ENCODE measurements around the gene C5.
"Not testable (repeated sequence)": the region's sequence is repeated elsewhere in the genome, so short reads cannot be mapped to it uniquely, and the experiment has no call there.

GRCh38 chr9:120971471-120971870, 78.6 kb downstream of the C5 start:
- TF ChIP-seq, protein P1, sequence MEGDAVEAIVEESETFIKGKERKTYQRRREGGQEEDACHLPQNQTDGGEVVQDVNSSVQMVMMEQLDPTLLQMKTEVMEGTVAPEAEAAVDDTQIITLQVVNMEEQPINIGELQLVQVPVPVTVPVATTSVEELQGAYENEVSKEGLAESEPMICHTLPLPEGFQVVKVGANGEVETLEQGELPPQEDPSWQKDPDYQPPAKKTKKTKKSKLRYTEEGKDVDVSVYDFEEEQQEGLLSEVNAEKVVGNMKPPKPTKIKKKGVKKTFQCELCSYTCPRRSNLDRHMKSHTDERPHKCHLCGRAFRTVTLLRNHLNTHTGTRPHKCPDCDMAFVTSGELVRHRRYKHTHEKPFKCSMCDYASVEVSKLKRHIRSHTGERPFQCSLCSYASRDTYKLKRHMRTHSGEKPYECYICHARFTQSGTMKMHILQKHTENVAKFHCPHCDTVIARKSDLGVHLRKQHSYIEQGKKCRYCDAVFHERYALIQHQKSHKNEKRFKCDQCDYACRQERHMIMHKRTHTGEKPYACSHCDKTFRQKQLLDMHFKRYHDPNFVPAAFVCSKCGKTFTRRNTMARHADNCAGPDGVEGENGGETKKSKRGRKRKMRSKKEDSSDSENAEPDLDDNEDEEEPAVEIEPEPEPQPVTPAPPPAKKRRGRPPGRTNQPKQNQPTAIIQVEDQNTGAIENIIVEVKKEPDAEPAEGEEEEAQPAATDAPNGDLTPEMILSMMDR (IDR thresholded peaks at IDR 0.05 in 2 of 3, conservative IDR thresholded peaks at IDR 0.05 in 1 of 3; ENCODE audit: borderline replicate concordance in 1 of 3, insufficient read depth in 1 of 3, low read depth in 2 of 3, low read length in 2 of 3), result not testable (repeated sequence)
- TF ChIP-seq FOSL1 (IDR thresholded peaks at IDR 0.05; ENCODE audit: low read depth); SP1 (IDR thresholded peaks at IDR 0.05; ENCODE audit: low read depth); POLR2A (IDR thresholded peaks at IDR 0.05; ENCODE audit: borderline replicate concordance, extremely low read depth, insufficient read depth, insufficient read length); POLR2AphosphoS5 (IDR thresholded peaks at IDR 0.05; ENCODE audit: low read depth, low read length): not testable (repeated sequence)

All from HCT116 (cell line).